ENCODE data around the gene ATP1B2.

- TF ChIP-seq, protein P1, sequence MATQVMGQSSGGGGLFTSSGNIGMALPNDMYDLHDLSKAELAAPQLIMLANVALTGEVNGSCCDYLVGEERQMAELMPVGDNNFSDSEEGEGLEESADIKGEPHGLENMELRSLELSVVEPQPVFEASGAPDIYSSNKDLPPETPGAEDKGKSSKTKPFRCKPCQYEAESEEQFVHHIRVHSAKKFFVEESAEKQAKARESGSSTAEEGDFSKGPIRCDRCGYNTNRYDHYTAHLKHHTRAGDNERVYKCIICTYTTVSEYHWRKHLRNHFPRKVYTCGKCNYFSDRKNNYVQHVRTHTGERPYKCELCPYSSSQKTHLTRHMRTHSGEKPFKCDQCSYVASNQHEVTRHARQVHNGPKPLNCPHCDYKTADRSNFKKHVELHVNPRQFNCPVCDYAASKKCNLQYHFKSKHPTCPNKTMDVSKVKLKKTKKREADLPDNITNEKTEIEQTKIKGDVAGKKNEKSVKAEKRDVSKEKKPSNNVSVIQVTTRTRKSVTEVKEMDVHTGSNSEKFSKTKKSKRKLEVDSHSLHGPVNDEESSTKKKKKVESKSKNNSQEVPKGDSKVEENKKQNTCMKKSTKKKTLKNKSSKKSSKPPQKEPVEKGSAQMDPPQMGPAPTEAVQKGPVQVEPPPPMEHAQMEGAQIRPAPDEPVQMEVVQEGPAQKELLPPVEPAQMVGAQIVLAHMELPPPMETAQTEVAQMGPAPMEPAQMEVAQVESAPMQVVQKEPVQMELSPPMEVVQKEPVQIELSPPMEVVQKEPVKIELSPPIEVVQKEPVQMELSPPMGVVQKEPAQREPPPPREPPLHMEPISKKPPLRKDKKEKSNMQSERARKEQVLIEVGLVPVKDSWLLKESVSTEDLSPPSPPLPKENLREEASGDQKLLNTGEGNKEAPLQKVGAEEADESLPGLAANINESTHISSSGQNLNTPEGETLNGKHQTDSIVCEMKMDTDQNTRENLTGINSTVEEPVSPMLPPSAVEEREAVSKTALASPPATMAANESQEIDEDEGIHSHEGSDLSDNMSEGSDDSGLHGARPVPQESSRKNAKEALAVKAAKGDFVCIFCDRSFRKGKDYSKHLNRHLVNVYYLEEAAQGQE (IDR thresholded peaks at IDR 0.05; ENCODE audit: low read depth): no peak
- no peak for TF ChIP-seq EZH2 (IDR thresholded peaks at IDR 0.05)
These were observed 455 bp downstream of the ATP1B2 start for GRCh38 chr17:7651097-7651664.

Measured in HCT116 (cell line).